ENCODE results near the gene ATG9B. TPM values are rescaled to one million over a fixed set of nuclear protein-coding genes. Genes with fewer than 3 reads are reported as not detected.

ATG9B gene
- total and polyA plus RNA-seq, 9 of the 15 experiments (the other 6 are each of a cell fraction or from before 2014, with no cell fraction given), result 0.29 to 8.0 (median 2.1) TPM

DNA sequence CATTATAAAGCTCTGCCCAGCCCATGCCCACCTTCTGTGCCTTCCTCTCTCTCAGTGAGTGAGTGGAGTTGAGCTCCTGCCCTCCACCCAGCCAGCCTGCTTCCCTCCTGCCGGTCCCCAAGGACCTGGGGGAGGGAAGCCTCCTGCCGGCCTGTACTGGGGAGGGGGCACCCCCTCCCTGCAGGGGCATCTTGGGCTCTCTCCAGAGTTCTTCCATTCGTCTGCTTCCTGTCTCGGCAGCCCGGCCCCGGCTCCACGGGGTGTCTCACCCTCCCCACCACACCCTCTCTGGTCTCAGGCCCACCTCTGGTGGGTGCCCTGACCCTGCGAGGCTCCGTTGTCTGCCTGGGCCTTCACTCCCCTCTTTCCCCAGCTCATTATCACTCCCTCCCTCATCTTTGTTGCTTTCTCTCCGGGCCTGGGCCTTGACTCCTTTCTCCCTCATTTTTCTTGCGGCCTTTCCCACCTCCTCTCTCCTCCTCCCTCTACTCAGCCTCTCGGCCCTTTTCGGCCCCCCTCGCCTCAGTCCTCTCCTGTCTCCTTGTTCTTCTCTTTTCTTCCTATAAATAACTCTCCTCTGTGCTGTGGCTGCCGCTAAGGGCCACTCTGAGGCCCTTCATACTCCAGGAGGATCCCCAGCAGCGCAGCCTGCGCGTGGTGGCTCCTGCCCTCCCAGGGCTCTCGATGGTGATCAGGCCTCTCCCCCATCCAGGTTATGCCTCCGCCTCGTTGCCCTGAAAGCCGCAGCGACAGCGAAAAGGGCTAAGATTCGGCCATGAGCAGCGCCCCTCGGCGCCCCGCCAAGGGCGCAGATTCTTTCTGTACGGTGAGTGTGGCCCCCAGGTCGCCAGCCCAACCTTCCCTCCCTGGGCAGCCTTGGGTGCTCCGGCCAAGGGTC, 37.2 kb upstream of the ATG9B start (continued):
- TF ChIP-seq, protein P1, sequence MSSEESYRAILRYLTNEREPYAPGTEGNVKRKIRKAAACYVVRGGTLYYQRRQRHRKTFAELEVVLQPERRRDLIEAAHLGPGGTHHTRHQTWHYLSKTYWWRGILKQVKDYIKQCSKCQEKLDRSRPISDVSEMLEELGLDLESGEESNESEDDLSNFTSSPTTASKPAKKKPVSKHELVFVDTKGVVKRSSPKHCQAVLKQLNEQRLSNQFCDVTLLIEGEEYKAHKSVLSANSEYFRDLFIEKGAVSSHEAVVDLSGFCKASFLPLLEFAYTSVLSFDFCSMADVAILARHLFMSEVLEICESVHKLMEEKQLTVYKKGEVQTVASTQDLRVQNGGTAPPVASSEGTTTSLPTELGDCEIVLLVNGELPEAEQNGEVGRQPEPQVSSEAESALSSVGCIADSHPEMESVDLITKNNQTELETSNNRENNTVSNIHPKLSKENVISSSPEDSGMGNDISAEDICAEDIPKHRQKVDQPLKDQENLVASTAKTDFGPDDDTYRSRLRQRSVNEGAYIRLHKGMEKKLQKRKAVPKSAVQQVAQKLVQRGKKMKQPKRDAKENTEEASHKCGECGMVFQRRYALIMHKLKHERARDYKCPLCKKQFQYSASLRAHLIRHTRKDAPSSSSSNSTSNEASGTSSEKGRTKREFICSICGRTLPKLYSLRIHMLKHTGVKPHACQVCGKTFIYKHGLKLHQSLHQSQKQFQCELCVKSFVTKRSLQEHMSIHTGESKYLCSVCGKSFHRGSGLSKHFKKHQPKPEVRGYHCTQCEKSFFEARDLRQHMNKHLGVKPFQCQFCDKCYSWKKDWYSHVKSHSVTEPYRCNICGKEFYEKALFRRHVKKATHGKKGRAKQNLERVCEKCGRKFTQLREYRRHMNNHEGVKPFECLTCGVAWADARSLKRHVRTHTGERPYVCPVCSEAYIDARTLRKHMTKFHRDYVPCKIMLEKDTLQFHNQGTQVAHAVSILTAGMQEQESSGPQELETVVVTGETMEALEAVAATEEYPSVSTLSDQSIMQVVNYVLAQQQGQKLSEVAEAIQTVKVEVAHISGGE (CRISPR knock-in tag; IDR thresholded peaks at IDR 0.05), result no peak
- TF ChIP-seq, protein P2, sequence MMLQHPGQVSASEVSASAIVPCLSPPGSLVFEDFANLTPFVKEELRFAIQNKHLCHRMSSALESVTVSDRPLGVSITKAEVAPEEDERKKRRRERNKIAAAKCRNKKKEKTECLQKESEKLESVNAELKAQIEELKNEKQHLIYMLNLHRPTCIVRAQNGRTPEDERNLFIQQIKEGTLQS (IDR thresholded peaks at IDR 0.05), result no peak
- TF ChIP-seq, protein P2 (CRISPR knock-in tag; conservative IDR thresholded peaks at IDR 0.05), result 0 out of 2 replicates have a peak, but pooled peaks have one; percentile 53
- TF ChIP-seq L3MBTL2 (IDR thresholded peaks at IDR 0.05) (no peak), ZNF511 (CRISPR knock-in tag; IDR thresholded peaks at IDR 0.05) (peak; percentile 84), XRCC3 (IDR thresholded peaks at IDR 0.05) (no peak), RBBP5 (IDR thresholded peaks at IDR 0.05; ENCODE audit: borderline replicate concordance, insufficient read depth, low read length, poor library complexity, severe bottlenecking) (peak; percentile 29), ZNF232 (CRISPR knock-in tag; IDR thresholded peaks at IDR 0.05) (no peak), SRSF3 (IDR thresholded peaks at IDR 0.05; ENCODE audit: insufficient read depth, low read length) (no peak), ZNF717 (CRISPR knock-in tag; IDR thresholded peaks at IDR 0.05) (no peak)
- TF ChIP-seq, protein P3, sequence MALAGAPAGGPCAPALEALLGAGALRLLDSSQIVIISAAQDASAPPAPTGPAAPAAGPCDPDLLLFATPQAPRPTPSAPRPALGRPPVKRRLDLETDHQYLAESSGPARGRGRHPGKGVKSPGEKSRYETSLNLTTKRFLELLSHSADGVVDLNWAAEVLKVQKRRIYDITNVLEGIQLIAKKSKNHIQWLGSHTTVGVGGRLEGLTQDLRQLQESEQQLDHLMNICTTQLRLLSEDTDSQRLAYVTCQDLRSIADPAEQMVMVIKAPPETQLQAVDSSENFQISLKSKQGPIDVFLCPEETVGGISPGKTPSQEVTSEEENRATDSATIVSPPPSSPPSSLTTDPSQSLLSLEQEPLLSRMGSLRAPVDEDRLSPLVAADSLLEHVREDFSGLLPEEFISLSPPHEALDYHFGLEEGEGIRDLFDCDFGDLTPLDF (CRISPR knock-in tag; IDR thresholded peaks at IDR 0.05), result 0 out of 2 replicates have a peak, but pooled peaks have one; percentile 26
- TF ChIP-seq, protein P4, sequence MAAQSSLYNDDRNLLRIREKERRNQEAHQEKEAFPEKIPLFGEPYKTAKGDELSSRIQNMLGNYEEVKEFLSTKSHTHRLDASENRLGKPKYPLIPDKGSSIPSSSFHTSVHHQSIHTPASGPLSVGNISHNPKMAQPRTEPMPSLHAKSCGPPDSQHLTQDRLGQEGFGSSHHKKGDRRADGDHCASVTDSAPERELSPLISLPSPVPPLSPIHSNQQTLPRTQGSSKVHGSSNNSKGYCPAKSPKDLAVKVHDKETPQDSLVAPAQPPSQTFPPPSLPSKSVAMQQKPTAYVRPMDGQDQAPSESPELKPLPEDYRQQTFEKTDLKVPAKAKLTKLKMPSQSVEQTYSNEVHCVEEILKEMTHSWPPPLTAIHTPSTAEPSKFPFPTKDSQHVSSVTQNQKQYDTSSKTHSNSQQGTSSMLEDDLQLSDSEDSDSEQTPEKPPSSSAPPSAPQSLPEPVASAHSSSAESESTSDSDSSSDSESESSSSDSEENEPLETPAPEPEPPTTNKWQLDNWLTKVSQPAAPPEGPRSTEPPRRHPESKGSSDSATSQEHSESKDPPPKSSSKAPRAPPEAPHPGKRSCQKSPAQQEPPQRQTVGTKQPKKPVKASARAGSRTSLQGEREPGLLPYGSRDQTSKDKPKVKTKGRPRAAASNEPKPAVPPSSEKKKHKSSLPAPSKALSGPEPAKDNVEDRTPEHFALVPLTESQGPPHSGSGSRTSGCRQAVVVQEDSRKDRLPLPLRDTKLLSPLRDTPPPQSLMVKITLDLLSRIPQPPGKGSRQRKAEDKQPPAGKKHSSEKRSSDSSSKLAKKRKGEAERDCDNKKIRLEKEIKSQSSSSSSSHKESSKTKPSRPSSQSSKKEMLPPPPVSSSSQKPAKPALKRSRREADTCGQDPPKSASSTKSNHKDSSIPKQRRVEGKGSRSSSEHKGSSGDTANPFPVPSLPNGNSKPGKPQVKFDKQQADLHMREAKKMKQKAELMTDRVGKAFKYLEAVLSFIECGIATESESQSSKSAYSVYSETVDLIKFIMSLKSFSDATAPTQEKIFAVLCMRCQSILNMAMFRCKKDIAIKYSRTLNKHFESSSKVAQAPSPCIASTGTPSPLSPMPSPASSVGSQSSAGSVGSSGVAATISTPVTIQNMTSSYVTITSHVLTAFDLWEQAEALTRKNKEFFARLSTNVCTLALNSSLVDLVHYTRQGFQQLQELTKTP (IDR thresholded peaks at IDR 0.05; ENCODE audit: low read depth in 1 of 2, partially characterized antibody in 2 of 2), result peak in 1 of 2 experiments; percentile 22
